Endodermal cell (in vitro differentiated cells): ENCODE data around the gene ZFYVE9. TPM values are rescaled to one million over a fixed set of nuclear protein-coding genes. Genes with fewer than 3 reads are reported as not detected.
A peak's percentile ranks its signal among the peaks of the same experiment; 100 is the strongest.

Experiments
- DNase-seq: peaks from one replicate; pipeline ENCODE4 v3.0.0-alpha.2; 2017
- H3K27ac ChIP-seq: 2 replicates; pipeline ENCODE4 v1.5.1; 2013; ENCODE audit warnings: mild to moderate bottlenecking, low read depth, low read length, moderate library complexity
- H3K27me3 ChIP-seq: 2 replicates; pipeline ENCODE4 v1.6.1; 2013; ENCODE audit warnings: mild to moderate bottlenecking, low read length, moderate library complexity; ENCODE audit not compliant: insufficient read depth, control insufficient read depth, poor library complexity, severe bottlenecking
- H3K36me3 ChIP-seq: 2 replicates; pipeline ENCODE4 v1.7.0; 2013; ENCODE audit warnings: mild to moderate bottlenecking, low read length, moderate library complexity; ENCODE audit not compliant: control insufficient read depth, insufficient read depth
- H3K4me1 ChIP-seq: one replicate; pipeline ENCODE4 v1.7.0; 2013; ENCODE audit warnings: low read length; ENCODE audit not compliant: control insufficient read depth, insufficient read depth
- H3K4me3 ChIP-seq: 2 replicates; pipeline ENCODE4 v1.5.1; 2013; ENCODE audit warnings: mild to moderate bottlenecking, low read length, moderate library complexity
- H3K9ac ChIP-seq: 2 replicates; pipeline ENCODE4 v1.6.1; 2013; ENCODE audit warnings: mild to moderate bottlenecking, low read length, moderate library complexity; ENCODE audit not compliant: poor library complexity, severe bottlenecking; ENCODE audit errors: extremely low read depth
- H3K9me3 ChIP-seq: 2 replicates; pipeline ENCODE4 v1.6.1; 2013; ENCODE audit warnings: mild to moderate bottlenecking, low read length, moderate library complexity; ENCODE audit not compliant: control insufficient read depth
- H3K27ac Mint-ChIP-seq: 2 replicates; pipeline ENCODE4 v1.8.0; 2020; ENCODE audit warnings: mixed read lengths
- H3K27me3 Mint-ChIP-seq: 2 replicates; pipeline ENCODE4 v1.8.0; 2021; ENCODE audit warnings: mild to moderate bottlenecking, mixed read lengths; ENCODE audit not compliant: insufficient read depth
- H3K36me3 Mint-ChIP-seq: 2 replicates; pipeline ENCODE4 v1.8.0; 2020; ENCODE audit warnings: low read depth, mixed read lengths
- H3K4me1 Mint-ChIP-seq: 2 replicates; pipeline ENCODE4 v1.8.0; 2020; ENCODE audit warnings: mixed read lengths
- H3K4me3 Mint-ChIP-seq: 2 replicates; pipeline ENCODE4 v1.8.0; 2020; ENCODE audit warnings: mild to moderate bottlenecking, moderate library complexity, mixed read lengths
- H3K9me3 Mint-ChIP-seq: 2 replicates; pipeline ENCODE4 v1.8.0; 2020; ENCODE audit warnings: mild to moderate bottlenecking, mixed read lengths
- WGBS, 2 experiments: methylation state at CpG; one replicate each; pipeline versions ENCODE4 v1.1.5 to v1.1.7; 2013; ENCODE audit warnings: missing lambda C conversion rate in 2 of 2, mixed read lengths in 1 of 2; ENCODE audit not compliant: insufficient coverage in 1 of 2, insufficient read length in 1 of 2; 5-methylcytosine and 5-hydroxymethylcytosine counted together
- total RNA-seq, 2 donors: library from RNA; stranded (reverse); fragmentation: NEBNext Ultra II Directional in 1 of 2; extraction: Animal tissue kit (Norgen Biotek cat#: 25700) in 1 of 2; gene quantifications; 2 replicates in 1 of 2; 3 replicates in 1 of 2; pipeline ENCODE4 v1.2.1, GENCODE V29; 2021
- TF ChIP-seq, protein P1 (sequence below): fragments of 200-600 bp; sonication (generic); conservative IDR thresholded peaks from 2 replicates; pipeline ENCODE4 v1.5.0; 2021; ENCODE audit warnings: antibody characterized with exemption, mild to moderate bottlenecking

Gene ZFYVE9
- total RNA-seq, 2 donors from 2014 or later, result 34.3 to 40.5 TPM

DNA sequence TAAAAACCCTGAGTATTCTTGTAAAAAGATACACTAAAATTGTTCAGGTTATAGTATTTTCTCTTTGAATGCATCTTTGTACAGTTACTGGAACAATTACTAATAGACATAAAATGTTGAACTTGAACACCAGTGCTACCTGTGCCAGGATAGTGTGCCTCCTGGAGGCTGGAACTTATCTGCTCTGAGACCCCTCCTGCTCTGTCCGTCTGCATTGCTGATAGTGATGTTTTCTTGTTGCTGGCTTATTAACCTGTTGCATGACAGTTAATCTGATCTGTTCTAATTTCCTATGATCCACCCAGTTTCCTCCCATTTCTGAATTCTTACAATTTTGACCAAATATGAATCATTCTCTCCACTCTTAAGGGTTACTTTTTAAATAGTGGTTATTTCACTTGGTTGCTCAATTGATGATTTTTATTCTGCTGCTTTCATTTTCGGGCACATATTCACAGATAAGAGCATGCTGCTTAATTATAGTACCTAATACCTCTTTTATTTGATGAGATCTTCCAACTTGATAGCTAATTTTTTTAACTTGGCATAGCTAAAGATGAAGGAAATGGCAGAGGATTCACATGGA lies 122.7 kb downstream of the ZFYVE9 start:
- Mint-ChIP-seq H3K4me1 (peaks cover 28% of the 10 kb centered on the region), H3K9me3 (no peaks in the 10 kb centered on the region), H3K27me3 (no peaks in the 10 kb centered on the region), H3K27ac (no peak overlapping the region), H3K4me3 (no peak overlapping the region), H3K36me3 (peaks cover 15% of the 10 kb centered on the region)
- DNase-seq, result no peak
- Histone ChIP-seq H3K27me3 (no peaks in the 10 kb centered on the region), H3K4me3 (no peak overlapping the region), H3K36me3 (no peaks in the 10 kb centered on the region), H3K27ac (no peak overlapping the region), H3K9me3 (no peaks in the 10 kb centered on the region), H3K9ac (no peak overlapping the region), H3K4me1 (peaks cover 6% of the 10 kb centered on the region)
- TF ChIP-seq, protein P1, sequence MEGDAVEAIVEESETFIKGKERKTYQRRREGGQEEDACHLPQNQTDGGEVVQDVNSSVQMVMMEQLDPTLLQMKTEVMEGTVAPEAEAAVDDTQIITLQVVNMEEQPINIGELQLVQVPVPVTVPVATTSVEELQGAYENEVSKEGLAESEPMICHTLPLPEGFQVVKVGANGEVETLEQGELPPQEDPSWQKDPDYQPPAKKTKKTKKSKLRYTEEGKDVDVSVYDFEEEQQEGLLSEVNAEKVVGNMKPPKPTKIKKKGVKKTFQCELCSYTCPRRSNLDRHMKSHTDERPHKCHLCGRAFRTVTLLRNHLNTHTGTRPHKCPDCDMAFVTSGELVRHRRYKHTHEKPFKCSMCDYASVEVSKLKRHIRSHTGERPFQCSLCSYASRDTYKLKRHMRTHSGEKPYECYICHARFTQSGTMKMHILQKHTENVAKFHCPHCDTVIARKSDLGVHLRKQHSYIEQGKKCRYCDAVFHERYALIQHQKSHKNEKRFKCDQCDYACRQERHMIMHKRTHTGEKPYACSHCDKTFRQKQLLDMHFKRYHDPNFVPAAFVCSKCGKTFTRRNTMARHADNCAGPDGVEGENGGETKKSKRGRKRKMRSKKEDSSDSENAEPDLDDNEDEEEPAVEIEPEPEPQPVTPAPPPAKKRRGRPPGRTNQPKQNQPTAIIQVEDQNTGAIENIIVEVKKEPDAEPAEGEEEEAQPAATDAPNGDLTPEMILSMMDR, result peak; percentile 49
- WGBS, 2 experiments, result 90% methylated on average over 2 of the region's 2 CpGs; no CpG with 5 or more reads in 1 of the 2 experiments

DNA sequence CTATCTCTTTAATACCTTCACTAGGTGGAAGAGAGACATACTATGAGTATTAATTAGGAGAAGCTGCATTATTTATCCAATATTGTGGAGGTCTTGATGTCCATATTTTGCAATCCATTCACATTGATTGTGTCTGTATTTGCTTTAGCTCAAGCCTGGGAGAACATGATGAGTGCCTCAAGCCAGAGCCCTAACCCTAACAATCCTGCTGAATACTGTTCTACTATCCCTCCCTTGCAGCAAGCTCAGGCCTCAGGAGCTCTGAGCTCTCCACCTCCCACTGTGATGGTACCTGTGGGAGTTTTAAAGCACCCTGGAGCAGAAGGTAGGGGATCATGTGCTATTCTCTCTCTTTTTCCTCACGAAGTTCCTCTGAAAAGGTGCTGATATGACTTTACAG lies 124.6 kb downstream of the ZFYVE9 start:
- Histone ChIP-seq H3K36me3 (peaks cover 3% of the 10 kb centered on the region), H3K9ac (no peak overlapping the region), H3K4me1 (peaks cover 6% of the 10 kb centered on the region), H3K27ac (no peak overlapping the region), H3K4me3 (no peak overlapping the region), H3K27me3 (no peaks in the 10 kb centered on the region), H3K9me3 (no peaks in the 10 kb centered on the region)
- Mint-ChIP-seq H3K36me3 (peaks cover 19% of the 10 kb centered on the region), H3K27ac (no peak overlapping the region), H3K9me3 (no peaks in the 10 kb centered on the region), H3K4me1 (peaks cover 28% of the 10 kb centered on the region), H3K27me3 (no peaks in the 10 kb centered on the region), H3K4me3 (no peak overlapping the region)
- WGBS, 2 experiments, result 80% methylated on average over 1 of the region's 1 CpG; no CpG with 5 or more reads in 1 of the 2 experiments
- no peak for DNase-seq
- TF ChIP-seq, protein P1, result no peak

DNA sequence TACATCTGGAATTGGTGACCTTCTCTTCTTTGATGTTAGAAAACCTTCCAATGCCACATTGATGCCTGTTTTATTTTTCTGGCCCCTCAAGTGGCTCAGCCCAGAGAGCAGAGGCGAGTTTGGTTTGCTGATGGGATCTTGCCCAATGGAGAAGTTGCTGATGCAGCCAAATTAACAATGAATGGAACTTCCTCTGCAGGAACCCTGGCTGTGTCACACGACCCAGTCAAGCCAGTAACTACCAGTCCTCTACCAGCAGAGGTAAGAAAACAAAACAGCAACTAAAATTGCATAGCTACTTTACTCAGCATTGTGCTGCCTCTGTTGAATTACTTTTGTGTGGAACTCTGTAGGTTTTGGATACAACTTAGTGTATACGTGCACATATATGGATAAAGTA lies 126.5 kb downstream of the ZFYVE9 start:
- H3K27me3 Mint-ChIP-seq, result no peaks in the 10 kb centered on the region
- no peak overlapping the region for H3K27ac ChIP-seq
- DNase-seq, result peak; percentile 76

More for the DNA sequence above, 126.5 kb downstream of the ZFYVE9 start:
- no peak overlapping the region for H3K4me3 Mint-ChIP-seq
- peak overlapping the region; percentile 83 for H3K27ac Mint-ChIP-seq
- Histone ChIP-seq H3K36me3 (peaks cover 3% of the 10 kb centered on the region), H3K9ac (no peak overlapping the region), H3K4me3 (no peak overlapping the region), H3K4me1 (peaks cover 6% of the 10 kb centered on the region), H3K27me3 (no peaks in the 10 kb centered on the region), H3K9me3 (no peaks in the 10 kb centered on the region)
- H3K9me3 Mint-ChIP-seq, result no peaks in the 10 kb centered on the region
- TF ChIP-seq, protein P1, result peak; percentile 34
- WGBS, 2 experiments, result 51 to 53% methylated on average over 2 to 3 of the region's 3 CpGs
- H3K4me1 Mint-ChIP-seq, result peaks cover 25% of the 10 kb centered on the region
- peaks cover 19% of the 10 kb centered on the region for H3K36me3 Mint-ChIP-seq
